ENCODE data around the gene LRMDA.

GRCh38 chr10:76026905-76027304, 595.5 kb downstream of the LRMDA start:
- TF ChIP-seq CTCF (tag by site-specific recombination; IDR thresholded peaks at IDR 0.05) (no peak), ZNF248 (tag by site-specific recombination; IDR thresholded peaks at IDR 0.05) (no peak), ZNF423 (tag by site-specific recombination; IDR thresholded peaks at IDR 0.05) (no peak)
